HG02623 (cell line): ENCODE data around the gene HS2ST1.
"Not testable (repeated sequence)": the region's sequence is repeated elsewhere in the genome, so short reads cannot be mapped to it uniquely, and the experiment has no call there.

Source experiments
- ATAC-seq: cut with Tn5 transposase; IDR thresholded peaks from one replicate; pipeline ENCODE4 v1.9.1; 2021; ENCODE audit warnings: moderate library complexity; ENCODE audit not compliant: unreplicated experiment

HS2ST1 gene

GRCh38 chr1:86965012-86965826 is 50.8 kb downstream of the HS2ST1 start:
- no peak for ATAC-seq

GRCh38 chr1:86965827-86966182 is 51.4 kb downstream of the HS2ST1 start:
- ATAC-seq: no peak

GRCh38 chr1:86970938-86971337 is 56.5 kb downstream of the HS2ST1 start:
- no peak for ATAC-seq

GRCh38 chr1:86971778-86972177 is 57.3 kb downstream of the HS2ST1 start:
- no peak for ATAC-seq

GRCh38 chr1:86972262-86972661 is 57.8 kb downstream of the HS2ST1 start:
- ATAC-seq: no peak

- no peak for ATAC-seq
Measured at GRCh38 chr1:86975993-86976550, 61.6 kb downstream of the HS2ST1 start.

- ATAC-seq: no peak
Measured at GRCh38 chr1:86976664-86977063, 62.2 kb downstream of the HS2ST1 start.

- ATAC-seq: no peak
Measured at GRCh38 chr1:86981482-86982213, 67.2 kb downstream of the HS2ST1 start.

- ATAC-seq: not testable (repeated sequence)
Measured at GRCh38 chr1:86983677-86984076, 69.2 kb downstream of the HS2ST1 start.

GRCh38 chr1:86987446-86987845 is 73.0 kb downstream of the HS2ST1 start:
- ATAC-seq: no peak

- ATAC-seq: no peak
Measured at GRCh38 chr1:86988835-86989234, 74.4 kb downstream of the HS2ST1 start.

GRCh38 chr1:86989690-86990089 is 75.3 kb downstream of the HS2ST1 start:
- not testable (repeated sequence) for ATAC-seq

GRCh38 chr1:86990826-86991225 is 76.4 kb downstream of the HS2ST1 start:
- no peak for ATAC-seq

GRCh38 chr1:86991549-86992186 is 77.2 kb downstream of the HS2ST1 start:
- no peak for ATAC-seq

GRCh38 chr1:86992861-86993260 is 78.4 kb downstream of the HS2ST1 start:
- ATAC-seq: no peak

- ATAC-seq: no peak
Measured at GRCh38 chr1:86993269-86993985, 79.0 kb downstream of the HS2ST1 start.

- no peak for ATAC-seq
Measured at GRCh38 chr1:86994061-86994460, 79.6 kb downstream of the HS2ST1 start.

- no peak for ATAC-seq
Measured at GRCh38 chr1:86997538-86997937, 83.1 kb downstream of the HS2ST1 start.

GRCh38 chr1:86998280-86998679 is 83.8 kb downstream of the HS2ST1 start:
- no peak for ATAC-seq

- no peak for ATAC-seq
Measured at GRCh38 chr1:86998727-86999126, 84.3 kb downstream of the HS2ST1 start.

- no peak for ATAC-seq
Measured at GRCh38 chr1:87000460-87000859, 86.0 kb downstream of the HS2ST1 start.
